Effector memory CD8-positive, alpha-beta T cell (primary cell): ENCODE data around the gene MAD2L1BP.

ENCODE experiments used
- ATAC-seq: fragments of 150-1000 bp; cut with Tn5 transposase; replicated peaks from 2 replicates; pipeline ENCODE4 v1.10.0; 2021; ENCODE audit warnings: mild to moderate bottlenecking, moderate library complexity
- DNase-seq, 3 experiments: peaks; one replicate each; pipeline ENCODE4 v3.0.0; 2021
- H3K27ac Mint-ChIP-seq, 2 donors: one replicate each; pipeline ENCODE4 v1.8.0; 2022; ENCODE audit warnings: mild to moderate bottlenecking in 2 of 2, mixed read lengths in 2 of 2, moderate library complexity in 2 of 2
- H3K27me3 Mint-ChIP-seq, 2 donors: one replicate each; pipeline ENCODE4 v1.8.0; 2022; ENCODE audit warnings: mixed read lengths in 2 of 2
- H3K36me3 Mint-ChIP-seq: one replicate; pipeline ENCODE4 v1.8.0; 2022; ENCODE audit warnings: mild to moderate bottlenecking, moderate library complexity, mixed read lengths; ENCODE audit not compliant: insufficient read depth
- H3K4me1 Mint-ChIP-seq, 2 donors: one replicate each; pipeline ENCODE4 v1.8.0; 2022; ENCODE audit warnings: low read depth in 2 of 2, mixed read lengths in 2 of 2
- H3K4me3 Mint-ChIP-seq, 2 donors: one replicate each; pipeline ENCODE4 v1.8.0; 2022; ENCODE audit warnings: mild to moderate bottlenecking in 2 of 2, mixed read lengths in 2 of 2, moderate library complexity in 2 of 2
- H3K9me3 Mint-ChIP-seq, 2 donors: one replicate each; pipeline ENCODE4 v1.8.0; 2022; ENCODE audit warnings: mixed read lengths in 2 of 2

MAD2L1BP gene

DNA sequence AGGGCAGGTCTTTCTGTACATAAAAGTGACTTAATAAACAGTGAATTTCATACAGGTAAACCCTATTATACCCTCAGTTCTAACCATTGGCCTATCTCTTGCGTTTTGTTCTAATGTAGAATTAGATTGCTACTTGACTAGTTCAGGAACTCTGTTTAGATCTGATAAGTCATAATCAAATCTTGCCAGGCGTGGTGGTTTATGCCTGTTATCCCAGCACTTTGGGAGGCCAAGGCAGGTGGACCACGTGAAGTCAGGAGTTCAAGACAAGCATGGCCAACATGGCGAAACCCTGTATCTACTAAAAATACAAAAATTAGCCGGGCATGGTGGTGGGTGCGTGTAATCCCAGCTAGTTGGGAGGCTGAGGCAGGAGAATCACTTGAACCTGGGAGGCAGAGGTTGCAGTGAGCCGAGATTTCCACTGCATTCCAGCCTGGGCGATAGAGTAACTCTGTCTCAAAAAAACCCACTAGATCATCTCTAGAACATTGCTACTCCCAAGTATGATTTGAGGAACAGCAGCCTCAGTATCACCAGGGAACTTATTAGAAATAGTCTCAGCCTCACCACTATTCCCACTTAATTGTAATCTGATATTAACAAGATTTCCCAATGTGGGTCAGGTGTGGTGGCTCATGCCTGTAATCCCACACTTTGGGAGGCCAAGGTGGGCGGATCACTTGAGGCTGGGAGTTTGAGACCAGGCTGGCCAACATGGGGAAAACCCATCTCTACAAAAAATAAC lies 18.7 kb upstream of the MAD2L1BP start:
- Mint-ChIP-seq H3K4me3 (no peak overlapping the region), H3K9me3 (no peaks in the 10 kb centered on the region), H3K27me3 (no peaks in the 10 kb centered on the region), H3K27ac (peak overlapping the region; percentile 17 to 72), H3K36me3 (peaks cover 30% of the 10 kb centered on the region), H3K4me1 (no peaks in the 10 kb centered on the region)
- no peak for ATAC-seq
- DNase-seq = no peak

DNA sequence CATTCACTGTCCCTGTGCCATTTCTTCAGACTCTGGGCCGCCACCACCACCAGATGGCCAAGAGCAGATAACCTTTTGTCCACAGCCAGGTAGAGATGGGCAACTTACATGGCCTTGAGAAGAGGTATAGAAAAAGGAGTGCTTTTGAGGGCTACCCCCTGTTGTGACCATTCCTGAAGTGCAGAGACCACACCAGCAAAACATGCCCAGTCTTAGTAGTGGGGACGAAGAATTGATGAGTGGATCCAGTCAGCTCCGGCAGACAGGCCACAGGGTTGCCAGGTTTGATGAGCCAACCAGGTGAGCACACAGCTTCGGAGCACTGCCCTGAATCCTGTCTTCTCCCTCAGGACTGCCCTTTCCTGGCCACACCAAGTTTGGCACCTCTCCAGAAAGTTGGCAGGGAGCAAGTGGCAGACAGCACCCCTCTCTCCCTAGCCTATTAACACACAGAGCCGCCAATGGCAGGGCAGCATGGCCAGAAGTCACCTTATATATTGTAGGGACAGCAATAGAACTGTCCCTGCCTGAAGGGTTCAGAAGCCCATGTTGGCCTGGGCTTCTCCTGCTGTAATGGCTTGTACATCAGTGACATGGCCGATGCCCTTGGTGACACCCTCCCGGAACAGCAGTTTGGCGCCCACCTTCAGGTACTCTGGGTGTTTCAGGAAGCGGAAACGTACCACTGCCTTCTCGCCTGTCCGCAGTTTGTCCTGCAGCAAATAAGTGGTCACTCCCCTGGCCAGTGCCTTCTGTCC lies 14.4 kb upstream of the MAD2L1BP start:
- DNase-seq = no peak
- Mint-ChIP-seq H3K4me1 (peaks cover 0 to 5% of the 10 kb centered on the region in 2 donors), H3K27me3 (no peaks in the 10 kb centered on the region), H3K27ac (peak overlapping the region; percentile 28 to 65), H3K36me3 (peaks cover 24% of the 10 kb centered on the region), H3K9me3 (no peaks in the 10 kb centered on the region), H3K4me3 (no peak overlapping the region)
- ATAC-seq = no peak

DNA sequence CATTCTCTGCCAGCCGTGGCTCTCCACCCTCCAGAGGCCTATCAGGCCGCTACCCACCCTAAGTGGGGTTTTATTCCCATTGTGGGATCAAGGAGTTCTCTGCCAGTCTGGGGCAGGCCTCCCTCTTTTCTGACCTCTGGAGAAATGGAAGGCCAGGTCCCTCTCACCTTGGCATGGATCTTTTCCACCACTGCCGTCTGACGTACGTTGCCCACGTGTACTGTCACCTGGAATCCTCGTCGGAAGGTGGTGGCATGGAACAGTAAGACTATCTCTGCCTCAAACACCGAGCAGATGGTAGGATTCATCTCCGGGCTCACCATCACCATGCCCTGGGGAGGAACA lies 13.8 kb upstream of the MAD2L1BP start:
- H3K9me3 Mint-ChIP-seq = no peaks in the 10 kb centered on the region
- H3K4me3 Mint-ChIP-seq = no peak overlapping the region
- H3K36me3 Mint-ChIP-seq = peaks cover 24% of the 10 kb centered on the region
- ATAC-seq (no peak), DNase-seq (no peak)
- H3K4me1 Mint-ChIP-seq = peaks cover 4 to 10% of the 10 kb centered on the region in 2 donors
- no peaks in the 10 kb centered on the region for H3K27me3 Mint-ChIP-seq
- H3K27ac Mint-ChIP-seq = no peak overlapping the region

DNA sequence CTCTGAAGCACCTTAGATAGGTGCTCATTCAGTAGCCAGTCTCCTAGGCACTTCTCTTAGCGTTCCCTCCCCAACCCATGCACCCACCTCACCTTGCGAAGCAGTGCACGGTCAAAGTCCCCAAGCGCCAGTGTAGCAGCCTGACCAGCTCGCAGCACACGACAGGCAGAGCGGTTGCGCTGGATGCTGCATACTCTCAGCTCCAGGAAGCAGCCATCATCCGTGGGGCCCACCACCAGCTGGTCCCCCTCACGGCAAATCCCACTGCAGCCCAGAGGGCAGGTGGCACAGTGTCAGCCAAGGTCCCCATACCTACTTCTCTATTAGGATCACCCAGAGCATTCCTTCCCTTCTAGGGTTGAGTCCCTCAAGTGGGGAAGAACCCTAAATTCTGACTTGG lies 13.1 kb upstream of the MAD2L1BP start:
- Mint-ChIP-seq H3K27ac (no peak overlapping the region), H3K9me3 (no peaks in the 10 kb centered on the region), H3K27me3 (no peaks in the 10 kb centered on the region), H3K4me3 (no peak overlapping the region), H3K4me1 (peaks cover 10 to 18% of the 10 kb centered on the region in 2 donors), H3K36me3 (peaks cover 28% of the 10 kb centered on the region)
- ATAC-seq (no peak), DNase-seq (no peak)

DNA sequence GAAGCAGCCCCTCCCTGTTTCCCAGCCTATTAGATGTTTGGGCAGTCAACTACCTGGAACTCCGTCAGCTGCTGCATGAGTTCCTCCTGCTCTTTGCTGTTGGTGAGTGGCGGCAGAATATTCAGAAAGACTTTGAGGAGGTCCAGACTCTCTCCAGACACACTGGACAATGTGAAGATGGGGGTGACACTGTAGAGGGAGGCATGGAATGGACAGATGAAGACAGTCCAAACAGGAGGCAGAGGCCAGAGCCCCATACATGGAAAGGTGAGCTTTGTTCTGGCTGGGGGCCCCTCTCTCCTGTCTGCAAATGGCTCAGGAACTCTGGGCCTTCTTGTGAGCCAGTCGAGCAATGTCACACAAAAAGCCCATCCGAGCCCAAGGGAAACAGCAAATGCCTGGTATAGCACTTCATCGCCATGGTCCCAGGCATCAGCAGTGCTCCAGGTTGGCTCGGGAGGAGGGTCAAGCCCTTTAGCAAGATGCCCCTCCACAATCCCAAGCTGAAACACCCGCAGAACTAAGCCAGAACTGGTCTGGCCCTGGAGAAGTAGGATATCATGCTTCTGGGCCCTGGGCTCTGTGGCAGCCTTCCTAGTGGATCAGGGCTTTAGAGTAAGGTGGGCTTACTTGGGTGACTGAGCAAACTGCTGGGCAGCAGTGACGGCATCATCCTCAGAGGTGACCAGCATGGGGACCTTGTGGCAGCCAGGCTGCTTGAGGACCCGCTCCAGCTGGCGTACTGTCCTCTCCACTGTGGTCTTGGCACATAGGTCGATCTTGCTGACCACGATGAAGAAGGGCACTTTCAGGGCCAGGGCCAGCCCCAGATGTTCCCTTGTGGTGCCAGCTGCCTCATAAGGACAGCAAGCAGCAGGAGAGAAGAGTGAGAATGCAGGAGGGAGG lies 11.5 kb upstream of the MAD2L1BP start:
- H3K4me3 Mint-ChIP-seq = no peak overlapping the region
- H3K4me1 Mint-ChIP-seq = peaks cover 16 to 28% of the 10 kb centered on the region in 2 donors
- no peaks in the 10 kb centered on the region for H3K27me3 Mint-ChIP-seq
- no peak for ATAC-seq
- DNase-seq = no peak
- peaks cover 20% of the 10 kb centered on the region for H3K36me3 Mint-ChIP-seq
- peak overlapping the region in 1 of 2 donors; percentile 75 for H3K27ac Mint-ChIP-seq
- H3K9me3 Mint-ChIP-seq = no peaks in the 10 kb centered on the region

DNA sequence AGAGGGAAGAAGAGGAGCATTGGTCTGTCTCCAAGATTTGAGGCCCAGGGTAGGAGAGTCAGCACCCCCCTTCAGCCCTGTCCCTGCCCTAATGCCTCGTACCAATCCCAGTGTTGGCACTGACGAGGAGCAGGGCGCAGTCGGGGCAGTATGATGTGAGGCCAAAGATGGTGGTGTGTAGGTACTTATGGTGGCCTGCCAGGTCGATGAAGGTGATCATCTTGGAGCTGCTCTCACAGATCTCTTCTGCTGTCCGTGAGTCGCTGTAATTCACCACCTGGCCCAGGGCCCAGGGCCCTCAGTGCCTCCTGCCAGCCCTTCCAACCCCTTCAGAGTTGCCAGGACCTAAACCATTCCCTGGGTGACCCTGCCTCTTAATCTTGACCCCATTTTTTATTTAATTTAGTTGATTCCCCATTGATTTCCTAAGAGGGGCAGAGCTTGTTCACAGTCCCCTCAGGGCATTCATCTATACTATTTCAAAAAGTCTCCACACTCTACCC lies 10.8 kb upstream of the MAD2L1BP start:
- no peak overlapping the region for H3K4me3 Mint-ChIP-seq
- H3K27me3 Mint-ChIP-seq = no peaks in the 10 kb centered on the region
- H3K9me3 Mint-ChIP-seq = no peaks in the 10 kb centered on the region
- peak overlapping the region in 1 of 2 donors; percentile 75 for H3K27ac Mint-ChIP-seq
- H3K36me3 Mint-ChIP-seq = peaks cover 24% of the 10 kb centered on the region
- ATAC-seq (no peak), DNase-seq (no peak)
- peaks cover 19 to 29% of the 10 kb centered on the region in 2 donors for H3K4me1 Mint-ChIP-seq

DNA sequence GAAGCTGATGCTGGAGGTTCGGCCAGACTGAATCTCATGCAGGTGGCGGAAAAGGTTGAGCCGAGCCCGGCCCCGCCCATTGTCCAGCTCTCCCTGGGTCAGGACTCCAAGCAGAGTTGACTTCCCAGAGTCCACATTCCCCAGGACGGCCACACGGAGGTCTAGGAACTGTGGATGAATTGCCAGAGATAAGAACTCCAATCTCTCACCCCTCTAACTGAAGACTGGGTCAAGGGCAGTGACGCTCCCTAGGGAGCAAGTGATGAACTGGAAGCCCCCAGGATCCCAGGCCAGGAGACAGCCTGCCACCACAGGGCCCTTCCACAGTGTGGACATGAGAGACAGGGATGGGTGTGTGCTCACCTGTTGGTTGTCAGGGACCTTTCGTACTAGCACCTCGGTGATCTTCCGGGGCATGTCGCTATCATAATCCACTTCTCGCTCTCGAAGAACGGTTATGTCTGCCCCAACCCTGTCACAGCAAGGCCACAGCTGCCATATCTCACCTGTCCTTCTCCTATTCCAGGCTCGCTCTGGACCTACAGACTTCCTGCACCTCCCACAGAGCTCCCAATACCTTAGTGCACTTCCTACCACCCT lies 10.1 kb upstream of the MAD2L1BP start:
- peaks cover 25% of the 10 kb centered on the region for H3K36me3 Mint-ChIP-seq
- H3K4me3 Mint-ChIP-seq = no peak overlapping the region
- peak overlapping the region in 1 of 2 donors; percentile 42 for H3K27ac Mint-ChIP-seq
- ATAC-seq = no peak
- H3K27me3 Mint-ChIP-seq = no peaks in the 10 kb centered on the region
- DNase-seq = no peak
- peaks cover 24 to 34% of the 10 kb centered on the region in 2 donors for H3K4me1 Mint-ChIP-seq
- no peaks in the 10 kb centered on the region for H3K9me3 Mint-ChIP-seq

DNA sequence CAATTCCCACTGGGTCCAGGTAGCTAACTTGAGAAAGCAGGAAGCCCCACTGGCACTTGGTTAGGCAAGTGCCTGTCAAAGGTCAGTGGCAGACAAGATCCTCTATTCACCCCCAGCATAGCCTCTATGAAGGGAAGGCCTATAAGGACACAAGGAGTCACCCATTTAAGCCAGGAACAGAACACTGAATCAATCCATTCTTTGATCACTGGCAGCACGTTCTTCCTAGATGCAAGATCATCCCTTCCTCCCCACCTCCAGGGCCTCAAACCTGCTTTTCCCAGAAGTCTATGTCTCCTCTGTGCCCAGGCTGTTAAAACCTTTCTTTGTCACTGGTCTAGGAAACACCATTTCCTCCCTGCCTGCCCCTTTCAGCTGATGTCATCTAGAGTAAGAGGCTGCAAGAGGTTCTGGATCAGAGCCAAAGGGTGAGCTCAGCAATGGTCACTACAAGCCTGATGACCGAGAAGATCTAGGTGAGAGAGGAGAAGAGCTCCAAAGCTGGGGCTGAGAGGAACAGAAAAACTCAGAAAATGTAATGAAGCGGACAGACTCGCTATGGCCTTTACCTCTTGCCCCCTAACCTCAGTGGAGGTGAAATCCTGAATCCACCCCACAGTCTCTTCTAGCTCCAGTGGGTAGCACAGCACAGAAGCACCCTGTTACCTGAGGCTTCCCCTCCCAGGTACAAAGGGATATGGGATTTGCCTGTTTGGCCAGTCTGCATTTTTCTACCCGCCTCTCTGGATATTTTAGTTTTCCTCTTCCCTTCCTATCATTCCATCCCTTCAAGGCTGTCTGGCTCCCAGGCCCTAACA lies 8.4 kb upstream of the MAD2L1BP start:
- Mint-ChIP-seq H3K27me3 (no peaks in the 10 kb centered on the region), H3K4me3 (peak overlapping the region; percentile 99), H3K4me1 (peaks cover 24 to 34% of the 10 kb centered on the region in 2 donors), H3K9me3 (no peaks in the 10 kb centered on the region), H3K27ac (peak overlapping the region in 1 of 2 donors; percentile 42), H3K36me3 (peaks cover 27% of the 10 kb centered on the region)
- no peak for ATAC-seq
- no peak for DNase-seq

DNA sequence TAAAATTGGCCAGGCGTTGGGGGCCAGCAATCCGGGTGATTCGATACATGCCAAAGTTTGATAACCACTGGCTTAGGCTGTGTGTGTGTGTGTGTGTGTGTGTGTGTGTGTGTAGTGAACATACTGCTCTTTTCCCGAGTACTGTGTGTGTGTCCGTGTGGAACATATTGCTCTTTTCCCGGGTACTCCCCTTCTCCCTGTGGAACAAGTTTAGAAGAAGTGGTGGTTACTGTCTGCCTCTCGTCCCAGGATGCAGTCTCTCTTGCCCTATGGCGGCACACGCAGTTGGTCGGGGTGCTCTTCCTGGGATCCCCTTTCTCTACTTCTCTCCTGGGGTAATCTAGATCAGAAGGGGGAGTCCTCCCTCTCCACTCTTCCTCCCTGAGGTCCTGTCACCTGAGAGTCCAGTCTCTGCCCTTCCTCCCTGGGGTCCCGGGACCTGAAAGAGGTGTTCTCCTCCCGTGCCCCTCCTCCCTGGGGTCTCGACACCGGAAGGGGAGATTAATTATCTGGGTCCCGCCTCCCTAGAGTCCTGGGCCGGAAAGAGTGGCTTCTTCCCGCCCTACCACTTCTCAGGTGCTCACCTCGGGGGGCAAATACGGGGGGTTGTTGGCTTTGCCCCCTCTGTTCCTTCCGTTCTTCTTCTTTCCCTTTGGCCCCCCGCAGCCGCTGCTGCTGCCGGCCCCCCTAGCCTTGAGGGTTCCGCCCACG lies 7.1 kb upstream of the MAD2L1BP start:
- no peaks in the 10 kb centered on the region for H3K27me3 Mint-ChIP-seq
- H3K9me3 Mint-ChIP-seq = no peaks in the 10 kb centered on the region
- ATAC-seq (peak; percentile 19), DNase-seq (peak; percentile 37 to 46 (median 39))
- H3K36me3 Mint-ChIP-seq = peaks cover 22% of the 10 kb centered on the region
- peaks cover 24 to 34% of the 10 kb centered on the region in 2 donors for H3K4me1 Mint-ChIP-seq
- H3K4me3 Mint-ChIP-seq = peak overlapping the region; percentile 99
- H3K27ac Mint-ChIP-seq = peak overlapping the region; percentile 92 to 97

DNA sequence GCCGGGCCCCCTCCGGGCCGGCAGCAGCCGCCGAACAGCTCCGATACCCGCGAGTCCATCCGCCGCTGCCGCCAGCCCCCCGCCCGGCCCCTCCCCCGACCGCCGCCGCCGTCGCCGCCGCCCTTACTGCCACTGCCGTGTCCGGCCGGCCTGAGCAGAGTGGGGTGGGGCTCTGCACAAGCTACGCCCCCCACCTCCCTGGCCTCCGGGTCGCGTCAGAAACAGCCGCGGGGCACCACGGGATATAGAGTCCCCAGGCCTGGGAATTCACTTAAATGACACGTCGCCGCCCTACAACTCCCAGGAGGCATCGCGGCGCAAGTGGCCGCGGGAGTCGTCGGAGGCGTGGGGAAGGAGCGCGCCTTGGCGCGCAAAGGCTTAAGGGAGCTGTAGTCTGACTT lies 6.5 kb upstream of the MAD2L1BP start, which contains the start of gene GTPBP2:
GTPBP2 (minus strand) TSS at position 161 of the 401 bp plus-strand sequence; CDS start at position 59, 102 bp downstream.
- no peaks in the 10 kb centered on the region for H3K9me3 Mint-ChIP-seq
- ATAC-seq = peak; percentile 85

DNA sequence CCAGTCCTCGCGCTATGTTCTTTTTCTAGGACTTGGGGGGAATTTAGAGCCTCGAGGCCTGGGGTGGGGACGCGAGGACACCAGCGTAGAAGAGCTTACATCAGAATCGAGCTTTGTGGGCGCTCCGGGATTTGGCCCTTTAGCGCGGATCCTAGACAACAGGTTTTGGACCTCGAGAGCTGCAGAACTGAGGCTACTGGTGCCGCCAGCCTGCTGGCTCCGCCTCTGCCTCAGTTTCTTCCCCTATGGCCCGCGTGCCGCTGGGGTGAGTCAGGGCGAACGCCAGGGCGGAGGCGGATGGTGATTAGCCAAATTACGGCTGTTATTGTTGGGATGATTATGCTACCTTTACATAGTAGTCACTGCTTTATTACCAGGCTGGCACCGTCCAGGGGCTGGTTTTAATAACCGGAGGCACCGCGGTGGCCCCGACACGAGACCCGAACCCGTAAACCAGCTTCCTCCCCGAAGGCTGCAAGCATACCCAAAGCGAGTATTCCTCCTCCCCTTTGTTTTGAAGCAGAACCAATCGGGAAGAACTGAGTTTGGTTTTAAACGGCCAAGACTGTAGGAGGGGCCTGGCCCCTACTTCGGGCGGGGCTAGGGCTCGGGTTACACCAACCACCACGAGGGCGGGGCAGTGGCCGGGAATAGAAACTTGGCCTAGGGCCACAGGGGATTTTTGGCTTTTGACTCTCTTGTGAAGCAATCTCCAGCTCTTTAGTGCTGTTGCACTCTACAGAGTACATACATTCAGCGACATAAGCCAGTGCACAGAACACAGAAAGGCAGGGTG lies 5.9 kb upstream of the MAD2L1BP start:
- Mint-ChIP-seq H3K9me3 (no peaks in the 10 kb centered on the region), H3K27ac (peak overlapping the region; percentile 92 to 97), H3K36me3 (peaks cover 19% of the 10 kb centered on the region), H3K27me3 (no peaks in the 10 kb centered on the region), H3K4me1 (peaks cover 24 to 34% of the 10 kb centered on the region in 2 donors), H3K4me3 (peak overlapping the region; percentile 99)
- ATAC-seq = peak; percentile 68
- peak; percentile 82 to 89 (median 85) for DNase-seq

More for the DNA sequence above, 6.5 kb upstream of the MAD2L1BP start, which contains the start of gene GTPBP2:
- H3K4me3 Mint-ChIP-seq = peak within 1 kb of the TSS; percentile 99
- no peaks in the 10 kb centered on the region for H3K27me3 Mint-ChIP-seq
- peak within 1 kb of the TSS; percentile 92 to 97 for H3K27ac Mint-ChIP-seq
- DNase-seq = peak; percentile 92 to 94 (median 94)
- H3K4me1 Mint-ChIP-seq = peaks cover 24 to 34% of the 10 kb centered on the region in 2 donors
- peaks cover 22% of the 10 kb centered on the region for H3K36me3 Mint-ChIP-seq
